GM13977 (cell line): ENCODE results near the gene TSHZ2.
"Not testable (repeated sequence)": the region's sequence is repeated elsewhere in the genome, so short reads cannot be mapped to it uniquely, and the experiment has no call there.

Experiments used
- DNase-seq: peaks from one replicate; pipeline ENCODE4 v3.0.0; 2012; ENCODE audit warnings: low spot score
- in situ Hi-C: fragments of 300-500 bp; cut with MboI; formaldehyde crosslinking; loops from one replicate; pipeline ENCODE4 v1.12.0; 2022; ENCODE audit warnings: low sequenced_read_pairs, low pct_unique_long_range_greater_than_20kb, mixed read lengths, inconsistent platforms; ENCODE audit not compliant: unreplicated experiment
- TF ChIP-seq, protein P1 (sequence below): IDR thresholded peaks from 2 replicates; pipeline ENCODE4 v1.5.1; 2012; ENCODE audit warnings: mild to moderate bottlenecking, control low read depth; ENCODE audit not compliant: insufficient read depth; ENCODE audit errors: extremely low read depth, missing control alignments

The TSHZ2 gene

DNA sequence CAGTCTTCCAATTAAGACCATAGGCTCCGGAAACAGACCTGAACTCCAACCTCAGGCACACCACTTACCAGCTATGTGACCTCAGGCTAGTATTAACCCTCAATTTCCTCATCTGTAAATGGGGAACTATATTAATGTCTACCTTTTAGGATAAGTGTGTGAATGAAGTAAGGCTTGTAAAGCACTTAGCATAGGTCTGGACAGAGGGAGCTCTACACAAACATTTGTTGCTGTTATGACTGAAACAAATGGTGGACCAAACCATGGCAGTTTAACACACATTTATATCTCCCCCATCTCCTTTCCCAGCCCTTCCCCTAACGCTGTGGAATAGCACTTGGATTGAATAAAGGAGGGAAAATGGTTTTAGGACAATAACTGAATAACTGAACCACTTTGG lies 48.7 kb downstream of the TSHZ2 start:
- DNase-seq: no peak
- in situ Hi-C loops: no loop called here
- TF ChIP-seq, protein P1, sequence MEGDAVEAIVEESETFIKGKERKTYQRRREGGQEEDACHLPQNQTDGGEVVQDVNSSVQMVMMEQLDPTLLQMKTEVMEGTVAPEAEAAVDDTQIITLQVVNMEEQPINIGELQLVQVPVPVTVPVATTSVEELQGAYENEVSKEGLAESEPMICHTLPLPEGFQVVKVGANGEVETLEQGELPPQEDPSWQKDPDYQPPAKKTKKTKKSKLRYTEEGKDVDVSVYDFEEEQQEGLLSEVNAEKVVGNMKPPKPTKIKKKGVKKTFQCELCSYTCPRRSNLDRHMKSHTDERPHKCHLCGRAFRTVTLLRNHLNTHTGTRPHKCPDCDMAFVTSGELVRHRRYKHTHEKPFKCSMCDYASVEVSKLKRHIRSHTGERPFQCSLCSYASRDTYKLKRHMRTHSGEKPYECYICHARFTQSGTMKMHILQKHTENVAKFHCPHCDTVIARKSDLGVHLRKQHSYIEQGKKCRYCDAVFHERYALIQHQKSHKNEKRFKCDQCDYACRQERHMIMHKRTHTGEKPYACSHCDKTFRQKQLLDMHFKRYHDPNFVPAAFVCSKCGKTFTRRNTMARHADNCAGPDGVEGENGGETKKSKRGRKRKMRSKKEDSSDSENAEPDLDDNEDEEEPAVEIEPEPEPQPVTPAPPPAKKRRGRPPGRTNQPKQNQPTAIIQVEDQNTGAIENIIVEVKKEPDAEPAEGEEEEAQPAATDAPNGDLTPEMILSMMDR: no peak

- no peak for DNase-seq
- in situ Hi-C loops: no loop called here
- TF ChIP-seq, protein P1: no peak
These were observed 49.8 kb downstream of the TSHZ2 start for GRCh38 chr20:53021934-53022333.

- TF ChIP-seq, protein P1: no peak
- in situ Hi-C loops: no loop called here
- no peak for DNase-seq
These were observed 51.8 kb downstream of the TSHZ2 start for GRCh38 chr20:53023732-53024520.

- not testable (repeated sequence) for DNase-seq
These were observed 52.5 kb downstream of the TSHZ2 start for GRCh38 chr20:53024653-53025052.

DNA sequence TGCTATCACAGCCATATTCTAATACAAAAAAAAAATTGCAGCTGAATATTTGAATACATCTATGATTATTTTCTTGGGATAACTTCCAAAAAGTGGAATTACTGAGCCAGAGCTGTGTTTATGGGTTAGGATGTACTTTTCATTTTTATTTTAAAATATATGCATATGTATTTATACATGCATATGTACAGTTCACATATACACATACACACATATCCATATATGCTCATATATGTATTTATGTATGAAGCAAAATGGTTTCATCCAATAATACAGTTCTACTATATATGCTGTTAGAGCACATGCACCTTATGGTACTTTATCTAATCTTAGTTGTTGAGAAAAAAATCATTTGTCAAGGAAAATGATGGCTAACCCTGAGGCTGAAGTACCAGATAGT lies 54.9 kb downstream of the TSHZ2 start:
- TF ChIP-seq, protein P1: no peak
- no peak for DNase-seq
- in situ Hi-C loops: no loop called here

More at GRCh38 chr20:53024653-53025052, 52.5 kb downstream of the TSHZ2 start:
- in situ Hi-C loops: not testable (repeated sequence)

DNA sequence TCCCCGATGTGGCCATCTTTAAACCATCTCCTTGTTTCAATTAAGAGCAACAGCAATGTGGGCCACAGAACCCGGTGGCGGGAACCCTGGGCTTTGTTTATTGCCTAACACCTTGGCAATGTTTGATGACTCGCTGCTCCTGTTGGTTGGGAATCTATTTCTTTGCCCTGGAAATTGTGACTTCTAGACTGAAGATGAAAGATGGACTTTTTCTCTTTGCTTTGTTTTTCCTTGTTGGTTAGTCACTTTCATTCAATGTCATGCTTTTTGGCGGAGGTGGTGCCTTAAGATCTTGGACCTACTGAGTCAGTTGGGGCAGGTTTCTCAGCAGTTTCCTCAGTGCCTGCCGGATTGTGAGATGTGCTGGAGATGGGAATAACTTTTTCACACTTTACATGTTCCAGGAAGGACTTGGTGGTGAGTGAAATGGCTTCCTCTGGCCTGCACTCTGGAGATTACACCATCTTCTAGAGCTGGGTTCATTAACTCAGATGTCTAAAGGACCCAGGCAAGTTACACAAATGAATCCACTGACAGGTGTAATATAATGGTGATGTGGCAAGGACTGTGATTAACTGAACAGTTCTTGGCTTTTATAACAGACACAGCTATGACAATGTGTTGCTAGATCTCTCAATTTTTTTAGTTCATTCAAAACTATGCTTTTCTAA lies 56.3 kb downstream of the TSHZ2 start:
- TF ChIP-seq, protein P1: no peak
- no peak for DNase-seq
- in situ Hi-C loops: no loop called here

DNA sequence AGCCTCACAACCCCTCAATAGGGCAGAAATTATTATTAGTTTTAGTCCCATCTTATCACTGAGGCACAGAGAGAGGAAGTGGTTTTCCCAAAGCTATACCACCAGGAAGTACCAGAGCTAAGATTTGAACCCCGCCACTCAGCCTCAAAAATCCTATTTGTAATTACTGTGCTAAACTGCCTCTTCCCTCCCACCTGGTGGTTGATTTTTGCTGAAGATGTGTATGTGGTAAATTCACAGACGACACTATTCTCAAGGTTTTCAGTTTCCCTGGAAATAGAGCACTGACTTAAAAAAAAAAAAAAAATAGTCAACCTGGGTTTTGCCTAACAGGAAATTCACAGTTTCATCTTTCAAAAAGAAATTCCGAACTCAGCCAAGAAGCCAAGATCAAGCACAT lies 57.9 kb downstream of the TSHZ2 start:
- in situ Hi-C loops: no loop called here
- DNase-seq: no peak
- TF ChIP-seq, protein P1: no peak
